Spinal cord (tissue), 10 donors: ENCODE data around the gene NCK2. TPM values are rescaled to one million over a fixed set of nuclear protein-coding genes. Genes with fewer than 3 reads are reported as not detected.
A peak's percentile ranks its signal among the peaks of the same experiment; 100 is the strongest.

Source experiments
- DNase-seq, 6 donors: peaks; one replicate each; pipeline versions ENCODE4 v3.0.0 to v3.0.0-alpha.2; 2013 to 2015; ENCODE audit warnings: low spot score in 6 of 6, low read depth in 4 of 6
- H3K27ac ChIP-seq: one replicate; pipeline ENCODE4 v1.5.1; 2013; ENCODE audit warnings: low read depth, low read length, control low read depth
- H3K27me3 ChIP-seq: one replicate; pipeline ENCODE4 v1.6.1; 2013; ENCODE audit warnings: low read length; ENCODE audit not compliant: control insufficient read depth, insufficient read depth
- H3K36me3 ChIP-seq: one replicate; pipeline ENCODE4 v1.6.1; 2013; ENCODE audit warnings: low read length; ENCODE audit not compliant: control insufficient read depth, insufficient read depth
- H3K4me1 ChIP-seq: one replicate; pipeline ENCODE4 v1.6.1; 2013; ENCODE audit warnings: low read length; ENCODE audit not compliant: control insufficient read depth, insufficient read depth
- H3K4me3 ChIP-seq: one replicate; pipeline ENCODE4 v1.5.1; 2013; ENCODE audit warnings: low read depth, low read length, control low read depth
- H3K9me3 ChIP-seq: one replicate; pipeline ENCODE4 v1.6.1; 2013; ENCODE audit warnings: low read length; ENCODE audit not compliant: control insufficient read depth, insufficient read depth
- WGBS: methylation state at CpG from one replicate; pipeline ENCODE4 v1.1.5; 2013; ENCODE audit warnings: missing lambda C conversion rate; ENCODE audit not compliant: insufficient coverage; 5-methylcytosine and 5-hydroxymethylcytosine counted together
- polyA plus RNA-seq, 2 donors: library from polyadenylated mRNA; unstranded; fragments of 120-200 nt; gene quantifications; one replicate each; pipeline ENCODE4 v1.2.1, GENCODE V29; 2013; ENCODE audit not compliant: insufficient read length in 2 of 2
- total RNA-seq, 2 donors: library from RNA; depleted of rRNA in 1 of 2; stranded (reverse); fragments of 120-200 nt in 1 of 2; fragments of >200 nt in 1 of 2; gene quantifications; one replicate each; pipeline versions ENCODE4 v1.2.3 to v1.2.4, GENCODE V29; 2013 to 2014
- donor health status: healthy.

The NCK2 gene
- total and polyA plus RNA-seq, 4 donors = 22.7 to 62.5 (median 51.0) TPM

DNA sequence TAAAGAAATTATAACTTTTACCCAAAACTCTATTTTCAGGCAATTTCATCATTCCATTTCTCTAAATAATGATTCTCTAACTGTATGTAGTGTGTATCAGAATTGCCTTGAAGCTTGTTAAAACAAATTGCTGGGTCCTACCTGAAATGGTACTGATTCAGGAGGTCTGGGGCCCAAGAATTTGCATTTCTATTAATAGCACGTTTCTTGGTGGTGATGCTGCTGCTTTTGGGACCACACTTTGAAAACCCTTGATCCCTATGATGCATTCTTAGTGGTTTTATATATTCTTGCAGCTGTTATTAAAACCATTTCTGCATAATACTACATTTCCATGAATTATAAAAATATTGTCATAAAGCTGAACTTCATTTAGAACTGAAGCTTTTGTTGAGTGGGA is 140.7 kb downstream of the NCK2 start:
- Histone ChIP-seq H3K4me3 (no peak overlapping the region), H3K27me3 (no peaks in the 10 kb centered on the region), H3K4me1 (peaks cover 15% of the 10 kb centered on the region), H3K36me3 (peaks cover 10% of the 10 kb centered on the region), H3K27ac (no peak overlapping the region), H3K9me3 (peaks cover 3% of the 10 kb centered on the region)
- no peak for DNase-seq
- no CpG with 5 or more reads among the region's 1 CpG for WGBS

DNA sequence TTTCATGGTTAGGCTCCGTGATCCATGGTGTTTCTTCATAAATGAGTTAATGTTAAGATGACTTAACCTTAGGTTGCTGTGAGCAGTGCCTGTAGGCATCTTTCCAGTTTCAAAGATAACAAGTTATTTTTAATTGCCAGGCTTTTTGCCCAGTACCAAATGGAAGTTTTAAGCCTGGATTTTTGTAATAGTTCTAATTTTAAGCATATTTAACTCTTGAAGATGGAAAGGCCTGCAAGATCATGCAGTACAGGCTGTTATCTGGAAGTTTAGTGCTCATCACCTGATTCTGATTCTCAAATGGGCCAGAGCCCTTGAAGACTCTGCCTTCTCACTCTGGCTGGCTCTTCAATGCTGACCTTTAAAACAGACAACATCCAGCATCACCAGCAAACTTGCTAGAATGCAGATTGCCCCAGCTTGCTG is 141.3 kb downstream of the NCK2 start:
- WGBS = 80% methylated on average over 1 of the region's 1 CpG
- Histone ChIP-seq H3K27ac (no peak overlapping the region), H3K4me1 (peaks cover 21% of the 10 kb centered on the region), H3K27me3 (no peaks in the 10 kb centered on the region), H3K4me3 (no peak overlapping the region), H3K36me3 (peaks cover 10% of the 10 kb centered on the region), H3K9me3 (peaks cover 3% of the 10 kb centered on the region)
- peak in 1 of 6 donors; percentile 24 for DNase-seq

DNA sequence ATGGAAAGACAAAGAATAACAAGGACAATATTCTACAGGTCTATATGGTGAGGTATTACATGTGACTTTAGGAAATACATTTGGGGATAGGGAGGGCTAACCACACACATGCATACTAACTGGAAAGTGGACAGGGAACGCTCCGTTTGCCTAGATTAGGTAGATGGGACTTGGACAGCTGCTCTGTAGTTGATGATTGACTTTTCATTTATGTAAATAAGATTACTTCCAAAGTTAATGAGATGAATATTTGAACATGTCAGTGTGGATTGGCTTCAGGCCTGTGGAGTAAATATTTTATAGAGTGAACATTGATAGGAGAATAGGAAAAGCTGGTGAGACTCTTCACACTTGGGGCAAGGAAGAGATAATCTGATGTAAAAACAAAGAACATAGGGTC is 142.0 kb downstream of the NCK2 start:
- Histone ChIP-seq H3K9me3 (peaks cover 3% of the 10 kb centered on the region), H3K4me1 (peaks cover 15% of the 10 kb centered on the region), H3K27me3 (no peaks in the 10 kb centered on the region), H3K4me3 (no peak overlapping the region), H3K27ac (no peak overlapping the region), H3K36me3 (peaks cover 3% of the 10 kb centered on the region)
- no CpG with 5 or more reads among the region's 2 CpGs for WGBS
- DNase-seq = no peak

DNA sequence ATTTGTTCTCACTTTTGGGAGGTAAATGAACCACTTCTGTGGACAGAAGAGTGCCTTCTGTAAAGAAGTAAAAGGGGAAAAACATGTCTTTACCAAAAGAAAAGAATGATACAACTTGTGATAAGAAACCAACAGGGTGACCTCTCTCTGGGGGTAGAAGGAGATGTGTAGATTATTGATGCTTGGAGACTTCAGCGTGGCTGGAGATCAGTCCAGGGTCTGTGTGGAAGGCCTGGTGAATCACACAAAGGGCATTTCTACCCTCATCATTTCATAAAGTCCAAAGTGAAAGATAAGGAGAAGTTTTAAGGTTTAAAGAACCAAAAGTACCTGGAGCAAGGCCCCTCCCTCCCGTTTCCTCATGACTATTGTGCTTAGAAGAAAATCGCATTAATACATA is 142.5 kb downstream of the NCK2 start:
- no peak for DNase-seq
- WGBS = no CpG with 5 or more reads among the region's 3 CpGs
- no peak overlapping the region for H3K27ac ChIP-seq
- no peaks in the 10 kb centered on the region for H3K27me3 ChIP-seq
- peaks cover 11% of the 10 kb centered on the region for H3K4me1 ChIP-seq
- peaks cover 3% of the 10 kb centered on the region for H3K9me3 ChIP-seq
- no peak overlapping the region for H3K4me3 ChIP-seq
- H3K36me3 ChIP-seq = no peaks in the 10 kb centered on the region

DNA sequence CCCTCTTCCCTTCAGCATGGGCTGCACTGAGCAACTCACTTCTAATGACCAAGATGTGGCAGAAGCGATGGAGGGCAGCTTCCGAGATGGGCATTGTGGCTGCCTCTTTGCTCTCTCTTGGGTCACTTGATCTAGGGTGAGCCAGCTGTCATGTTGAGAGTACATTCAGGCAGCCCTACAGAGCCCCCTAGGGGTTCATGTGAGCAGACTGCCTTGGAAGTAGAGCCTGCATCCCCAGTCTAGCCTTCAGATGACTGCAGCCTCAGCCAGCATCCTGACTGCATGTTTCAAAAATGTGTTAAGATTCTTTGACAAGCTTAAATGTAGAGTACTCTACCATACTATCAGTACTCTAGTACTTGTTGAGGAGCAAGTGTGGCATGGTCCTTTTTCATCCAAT is 143.9 kb downstream of the NCK2 start:
- H3K4me3 ChIP-seq = no peak overlapping the region
- peaks cover 9% of the 10 kb centered on the region for H3K36me3 ChIP-seq
- H3K27ac ChIP-seq = no peak overlapping the region
- DNase-seq = no peak
- WGBS = 100% methylated on average over 2 of the region's 2 CpGs
- H3K9me3 ChIP-seq = peaks cover 3% of the 10 kb centered on the region
- no peaks in the 10 kb centered on the region for H3K27me3 ChIP-seq
- H3K4me1 ChIP-seq = peaks cover 7% of the 10 kb centered on the region

DNA sequence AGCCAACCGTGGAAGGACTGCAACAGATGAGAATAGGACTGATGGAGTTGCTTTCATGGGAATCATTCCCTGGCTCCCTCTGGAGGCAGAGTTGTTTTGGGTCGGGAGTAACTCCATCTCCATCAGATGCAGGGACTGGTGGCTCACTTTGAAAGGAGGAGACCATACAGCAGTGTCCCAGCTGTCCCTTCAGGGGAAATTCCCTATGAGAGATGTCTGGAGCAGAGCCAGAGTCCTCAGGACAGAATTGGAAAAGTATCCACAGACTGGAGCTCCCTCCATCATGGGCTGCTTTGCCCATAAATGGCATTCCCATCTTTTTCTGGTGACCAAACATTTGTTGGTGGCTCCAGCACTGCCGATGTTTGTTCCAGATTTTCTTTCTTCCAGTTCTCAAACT is 144.3 kb downstream of the NCK2 start:
- Histone ChIP-seq H3K27me3 (no peaks in the 10 kb centered on the region), H3K4me3 (no peak overlapping the region), H3K9me3 (peaks cover 3% of the 10 kb centered on the region), H3K4me1 (peaks cover 7% of the 10 kb centered on the region), H3K27ac (no peak overlapping the region), H3K36me3 (peaks cover 9% of the 10 kb centered on the region)
- no peak for DNase-seq
- WGBS = 100% methylated on average over 2 of the region's 3 CpGs

DNA sequence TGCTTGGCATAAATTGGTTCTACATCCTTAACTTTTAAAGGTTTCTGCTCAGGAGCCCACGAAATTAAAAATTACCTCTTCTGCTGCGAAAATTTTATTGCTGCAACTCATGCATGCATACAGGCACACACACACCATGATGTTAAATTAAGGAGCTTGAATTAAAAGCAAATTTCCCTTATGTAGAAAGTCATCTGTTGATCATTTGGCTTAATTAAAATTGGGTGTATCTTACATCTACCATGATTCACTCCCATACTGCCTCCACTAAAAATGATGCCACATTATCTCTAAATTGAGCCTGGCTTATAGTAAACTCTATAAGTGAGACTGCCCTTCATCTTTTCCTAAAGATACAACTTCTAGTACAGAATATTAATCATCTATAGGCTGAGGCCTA is 145.4 kb downstream of the NCK2 start:
- Histone ChIP-seq H3K9me3 (peaks cover 3% of the 10 kb centered on the region), H3K27me3 (no peaks in the 10 kb centered on the region), H3K4me1 (peaks cover 7% of the 10 kb centered on the region), H3K27ac (no peak overlapping the region), H3K4me3 (no peak overlapping the region), H3K36me3 (peaks cover 12% of the 10 kb centered on the region)
- DNase-seq = peak in 1 of 6 donors; percentile 74
- WGBS = no CpG with 5 or more reads among the region's 2 CpGs

DNA sequence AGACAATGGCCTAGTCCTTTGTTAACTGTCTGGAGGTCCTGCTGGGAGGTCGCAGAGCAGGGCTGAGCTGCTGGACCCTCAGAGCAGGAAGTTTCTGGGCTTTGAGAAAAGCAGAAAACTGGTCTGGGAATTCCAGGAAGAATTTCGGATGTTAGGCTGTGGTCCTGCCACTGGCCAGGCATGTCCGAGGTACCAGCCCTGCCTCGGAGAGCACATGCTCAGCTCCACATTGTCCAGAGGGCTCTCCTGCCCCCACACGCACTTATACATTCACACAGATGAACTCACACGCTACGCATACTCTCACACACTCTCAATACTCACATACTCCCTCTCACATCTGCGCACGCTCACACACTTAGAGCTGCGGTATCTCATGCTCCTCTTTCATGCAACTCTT is 146.1 kb downstream of the NCK2 start:
- H3K4me3 ChIP-seq = no peak overlapping the region
- no peak overlapping the region for H3K27ac ChIP-seq
- peaks cover 12% of the 10 kb centered on the region for H3K36me3 ChIP-seq
- H3K4me1 ChIP-seq = peaks cover 11% of the 10 kb centered on the region
- 72% methylated on average over 10 of the region's 10 CpGs for WGBS
- no peak for DNase-seq
- peaks cover 3% of the 10 kb centered on the region for H3K9me3 ChIP-seq
- H3K27me3 ChIP-seq = no peaks in the 10 kb centered on the region

DNA sequence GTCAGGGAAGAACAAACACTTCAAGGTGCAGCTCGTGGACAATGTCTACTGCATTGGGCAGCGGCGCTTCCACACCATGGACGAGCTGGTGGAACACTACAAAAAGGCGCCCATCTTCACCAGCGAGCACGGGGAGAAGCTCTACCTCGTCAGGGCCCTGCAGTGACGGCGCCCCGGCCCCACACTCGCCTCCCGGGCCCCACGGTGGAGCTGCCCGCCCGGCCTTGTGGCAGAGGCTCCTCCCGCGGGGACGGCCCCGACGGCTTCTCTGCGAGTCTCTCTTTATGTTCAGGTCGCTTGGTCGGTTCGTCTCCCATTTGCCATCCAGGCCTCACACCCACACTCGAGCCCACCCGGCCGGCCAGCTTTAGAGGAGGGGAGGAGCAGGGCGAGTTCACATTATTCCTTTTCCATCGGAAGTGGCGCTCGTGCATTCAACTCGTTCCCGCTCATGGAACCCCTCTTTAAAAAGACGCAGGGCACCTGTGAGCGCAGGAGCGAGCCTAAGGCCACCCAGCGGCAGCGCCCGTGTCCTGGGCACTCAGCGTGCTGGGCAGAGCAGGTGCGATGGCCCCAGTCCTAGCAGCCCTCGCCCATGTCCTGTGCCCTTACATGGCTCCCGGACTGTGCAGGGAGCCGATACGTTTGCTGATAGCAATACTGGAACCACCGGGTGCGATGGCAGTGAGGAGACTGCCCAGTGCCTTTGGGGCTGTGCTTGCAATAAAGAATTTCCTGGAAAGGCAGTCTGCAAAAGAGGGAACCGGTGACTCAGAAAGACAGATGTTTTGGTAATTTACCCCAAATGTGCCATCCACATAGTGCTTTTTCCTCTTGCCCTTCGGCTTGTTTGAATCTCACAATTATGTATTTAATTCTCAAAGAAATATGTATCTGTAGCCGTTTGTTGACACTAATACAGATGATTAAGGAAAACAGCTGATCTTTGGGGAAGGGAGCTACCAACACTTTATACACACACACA is 148.6 kb downstream of the NCK2 start:
- Histone ChIP-seq H3K9me3 (peaks cover 5% of the 10 kb centered on the region), H3K27me3 (no peaks in the 10 kb centered on the region), H3K36me3 (peaks cover 12% of the 10 kb centered on the region), H3K4me1 (peaks cover 11% of the 10 kb centered on the region), H3K27ac (no peak overlapping the region), H3K4me3 (no peak overlapping the region)
- DNase-seq = no peak
- 93% methylated on average over 43 of the region's 51 CpGs for WGBS
